IPS-11a (cell line): ENCODE data around the gene BACE1-AS.

Source experiments
- H3K4me3 ChIP-seq: one replicate; pipeline ENCODE4 v1.5.1; 2013; ENCODE audit warnings: low read depth, low read length, control low read depth

BACE1-AS gene

DNA sequence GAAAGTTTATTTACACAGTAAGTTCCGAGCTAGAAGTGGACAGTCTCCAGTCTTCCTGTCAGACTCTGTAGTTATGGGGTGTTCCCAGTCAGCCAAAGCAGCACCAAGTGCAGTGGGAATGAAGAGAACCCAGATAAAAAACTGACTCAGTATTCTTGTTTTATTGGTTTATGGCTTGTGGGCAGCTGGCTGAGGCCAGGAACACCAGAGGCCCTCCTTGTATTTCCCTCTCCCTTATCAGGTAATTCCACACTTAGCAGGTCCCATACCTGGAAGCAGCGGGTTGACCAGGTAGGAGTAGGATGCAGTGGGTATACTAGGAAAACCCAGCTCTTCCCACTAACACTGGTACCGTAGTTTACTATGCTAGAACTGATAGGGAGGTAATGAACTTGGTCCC, 3.5 kb upstream of the BACE1-AS start:
- H3K4me3 ChIP-seq = no peak overlapping the region

- no peak overlapping the region for H3K4me3 ChIP-seq
These were observed 1.4 kb upstream of the BACE1-AS start for GRCh38 chr11:117289795-117290194.

DNA sequence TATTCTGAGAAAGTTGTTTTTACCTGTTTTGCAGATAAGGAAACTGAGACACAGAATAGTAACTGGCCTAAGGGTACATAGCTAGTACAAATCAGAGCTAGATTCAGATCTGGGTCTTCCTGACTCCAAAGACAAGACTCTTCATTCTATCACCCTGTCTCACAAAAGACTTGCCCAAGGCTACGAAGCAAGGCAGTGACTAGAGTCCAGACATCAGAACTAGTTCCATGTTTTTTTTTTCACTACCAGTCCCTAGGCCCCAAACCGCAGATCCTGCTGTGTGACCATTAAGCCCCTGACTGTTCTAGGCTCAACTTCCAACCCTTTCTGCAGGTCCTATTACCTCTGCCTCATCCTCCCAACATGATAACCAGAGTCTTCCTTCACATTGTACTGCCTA, 1.5 kb downstream of the BACE1-AS start:
- no peak overlapping the region for H3K4me3 ChIP-seq

DNA sequence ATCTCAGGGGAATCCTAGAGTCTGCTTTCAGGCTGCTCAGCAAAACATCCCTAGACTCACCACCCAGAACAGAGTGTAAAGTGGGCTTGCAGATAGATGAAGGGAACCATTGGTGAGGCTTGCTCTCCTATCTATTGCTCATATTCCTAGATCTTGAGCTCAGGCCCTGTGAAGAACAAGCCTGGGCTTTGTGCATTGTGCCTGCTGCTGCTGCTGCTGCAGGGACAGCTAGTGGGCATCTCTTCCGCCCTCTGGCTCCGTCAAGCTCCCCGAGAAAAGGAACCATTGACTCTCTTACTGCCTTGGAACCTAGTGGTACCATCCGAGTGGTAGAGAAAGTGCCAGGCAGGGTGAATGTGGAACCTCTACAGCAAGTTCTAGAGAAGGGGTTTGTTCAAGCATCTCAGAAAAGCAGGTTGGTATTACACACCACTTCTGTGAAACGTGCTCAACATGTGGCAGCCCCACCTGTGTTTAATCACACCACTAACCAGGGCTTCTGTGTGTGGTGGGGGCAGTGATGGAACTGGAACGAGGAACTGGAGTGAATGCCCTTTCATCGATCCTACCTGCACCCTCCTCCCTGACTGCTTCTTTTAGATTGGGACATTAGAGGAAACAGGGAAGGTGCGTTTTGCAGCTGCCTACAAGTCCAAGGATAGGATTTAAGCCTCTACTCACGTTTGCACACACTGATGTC, 4.4 kb downstream of the BACE1-AS start:
- H3K4me3 ChIP-seq = no peak overlapping the region

GRCh38 chr11:117296881-117297280, 5.7 kb downstream of the BACE1-AS start:
- no peak overlapping the region for H3K4me3 ChIP-seq

DNA sequence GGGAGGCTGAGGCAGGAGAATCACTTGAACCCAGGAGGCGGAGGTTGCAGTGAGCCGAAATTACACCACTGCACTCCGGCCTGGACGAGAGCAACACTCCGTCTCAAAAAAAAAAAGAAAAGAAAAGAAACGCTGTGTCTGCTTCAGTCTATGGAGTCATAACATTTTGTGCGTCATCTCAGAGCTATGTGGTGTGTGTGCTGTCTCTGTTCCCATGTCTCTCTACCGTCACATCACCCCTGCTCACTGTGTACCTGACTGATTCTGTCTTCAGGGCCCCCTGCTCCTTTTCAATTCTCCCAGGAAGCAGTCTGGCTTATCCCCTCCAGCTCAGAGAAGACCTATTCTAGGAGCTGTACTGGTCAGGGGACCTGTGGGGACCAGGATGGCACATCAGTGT, 7.0 kb downstream of the BACE1-AS start:
- H3K4me3 ChIP-seq = no peak overlapping the region

DNA sequence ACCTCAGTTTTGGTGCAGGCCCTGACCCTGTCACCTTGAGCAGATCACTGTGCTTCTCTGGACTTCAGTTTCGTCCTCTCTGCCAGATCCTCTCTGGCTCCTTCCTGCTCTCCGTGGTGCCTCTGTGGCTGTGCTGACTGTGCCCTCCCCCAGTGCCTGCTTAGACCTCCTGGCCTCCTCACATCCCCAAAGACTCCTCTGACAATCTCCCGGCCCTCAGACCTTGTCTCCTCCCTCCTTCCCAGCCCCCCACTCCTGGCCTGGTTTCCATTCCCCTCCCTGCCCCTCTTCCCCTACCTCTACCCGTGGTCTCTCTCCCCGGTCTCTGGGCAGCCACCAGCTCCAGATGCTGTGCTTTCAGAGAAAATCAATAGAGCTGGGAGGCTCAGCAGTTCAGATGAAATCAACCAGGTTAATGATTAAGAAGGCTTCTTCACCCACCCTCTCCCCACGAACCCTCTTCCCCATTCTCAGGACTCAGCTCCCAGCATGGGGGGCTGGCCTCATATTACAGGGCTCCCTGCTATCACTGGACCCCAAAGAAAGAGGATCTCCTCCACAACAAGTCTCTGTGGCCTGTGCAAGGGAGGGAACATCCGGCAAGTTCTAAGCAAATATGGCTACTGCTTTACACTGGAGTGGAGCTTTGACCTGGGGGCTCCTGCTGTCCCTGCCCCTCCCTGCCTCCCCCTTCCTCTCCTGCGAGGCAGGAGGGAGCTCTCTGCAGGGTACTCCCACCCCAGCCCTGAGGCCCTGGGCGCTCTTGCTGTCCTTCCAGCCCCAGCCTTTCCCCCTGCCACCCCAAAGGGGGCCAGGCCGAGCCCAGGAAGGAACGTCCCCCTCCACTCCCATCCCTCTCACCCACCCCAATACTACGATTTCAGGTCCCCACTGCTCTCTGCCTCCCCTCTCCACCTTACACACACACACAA, 8.5 kb downstream of the BACE1-AS start:
- no peak overlapping the region for H3K4me3 ChIP-seq

GRCh38 chr11:117300283-117300663, 9.1 kb downstream of the BACE1-AS start:
- no peak overlapping the region for H3K4me3 ChIP-seq

- no peak overlapping the region for H3K4me3 ChIP-seq
These were observed 9.6 kb downstream of the BACE1-AS start for GRCh38 chr11:117300773-117301172.

- no peak overlapping the region for H3K4me3 ChIP-seq
These were observed 11.1 kb downstream of the BACE1-AS start for GRCh38 chr11:117302228-117302627.

GRCh38 chr11:117303101-117303500, 12.0 kb downstream of the BACE1-AS start:
- H3K4me3 ChIP-seq = no peak overlapping the region

DNA sequence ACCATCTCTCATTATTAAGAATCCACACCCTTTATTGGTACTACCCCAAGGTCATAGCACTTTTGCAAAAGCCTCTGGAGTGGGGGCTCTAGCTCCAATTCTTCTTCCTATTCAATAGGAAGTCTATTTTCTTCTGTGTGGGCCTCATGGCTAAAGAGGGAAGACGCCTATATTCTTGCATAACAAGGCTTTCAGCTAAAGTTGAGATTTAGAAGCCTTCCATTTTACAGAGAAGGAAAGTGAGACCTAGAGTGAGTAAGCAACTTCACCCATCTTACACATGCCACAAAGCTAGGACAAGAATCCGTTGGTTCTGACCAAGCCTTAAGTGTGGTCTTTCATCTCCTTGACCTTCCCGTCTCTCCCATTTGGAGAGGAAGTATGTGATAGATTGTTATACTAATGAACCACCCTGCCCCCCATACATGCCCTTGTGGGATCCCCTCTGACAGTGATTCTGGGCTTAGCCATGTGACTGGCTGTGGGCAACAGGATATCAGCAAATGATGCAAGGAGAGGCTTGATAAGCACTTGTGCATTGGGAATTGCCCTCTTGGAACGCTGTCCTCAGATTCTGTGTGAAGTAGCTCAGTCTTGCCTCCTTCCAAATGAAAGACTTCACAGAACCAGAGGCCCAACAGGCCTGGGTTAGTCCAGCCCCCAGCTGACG, 12.6 kb downstream of the BACE1-AS start:
- H3K4me3 ChIP-seq = no peak overlapping the region

DNA sequence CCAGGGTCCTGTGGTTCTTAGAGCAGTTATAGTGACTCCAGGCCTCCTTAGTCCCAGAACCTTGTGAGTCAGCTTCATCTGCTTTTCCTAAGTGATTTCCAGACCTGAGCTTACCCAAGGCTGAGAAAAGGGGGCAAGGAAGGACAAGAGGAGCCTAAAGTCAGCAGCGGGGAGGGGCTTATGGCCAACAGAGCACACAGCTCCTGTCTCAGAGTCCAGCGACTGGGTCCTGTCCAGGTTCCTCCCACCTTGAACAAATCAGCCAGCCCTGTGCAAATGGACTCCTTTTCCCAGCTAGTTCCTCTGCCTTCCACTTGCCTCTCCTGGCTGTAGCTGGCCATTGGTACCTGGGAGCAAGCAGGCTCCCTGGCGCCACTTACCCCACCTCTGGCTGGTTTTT, 14.0 kb downstream of the BACE1-AS start:
- no peak overlapping the region for H3K4me3 ChIP-seq

GRCh38 chr11:117309310-117309709, 18.2 kb downstream of the BACE1-AS start:
- no peak overlapping the region for H3K4me3 ChIP-seq

GRCh38 chr11:117313091-117313490, 21.9 kb downstream of the BACE1-AS start:
- H3K4me3 ChIP-seq = no peak overlapping the region

- H3K4me3 ChIP-seq = no peak overlapping the region
These were observed 23.0 kb downstream of the BACE1-AS start for GRCh38 chr11:117313828-117314768.

GRCh38 chr11:117314840-117315239, 23.7 kb downstream of the BACE1-AS start:
- H3K4me3 ChIP-seq = peak overlapping the region; percentile 62

GRCh38 chr11:117315285-117316196, 24.4 kb downstream of the BACE1-AS start:
- H3K4me3 ChIP-seq = peak overlapping the region; percentile 62

- peak within 1 kb of the TSS; percentile 62 for H3K4me3 ChIP-seq
These were observed 25.2 kb downstream of the BACE1-AS start, which contains the start of gene BACE1 for GRCh38 chr11:117316197-117316961. TSS of gene BACE1 (minus strand) at chr11:117316256. CDS start at chr11:117315795, 461 bp downstream.
